ENCODE measurements around the gene NR2F1-AS1. TPM values are rescaled to one million over a fixed set of nuclear protein-coding genes. Genes with fewer than 3 reads are reported as not detected.

NR2F1-AS1 gene
- total RNA-seq, 1 experiment from 2014 or later, result 17.7 TPM

- no peak for DNase-seq (ENCODE audit: extremely low read depth, low read depth)
Observed at GRCh38 chr5:93578813-93579691, 2.0 kb downstream of the NR2F1-AS1 start.

GRCh38 chr5:93577854-93578812, 2.9 kb downstream of the NR2F1-AS1 start:
- DNase-seq (ENCODE audit: extremely low read depth, low read depth), result no peak

DNA sequence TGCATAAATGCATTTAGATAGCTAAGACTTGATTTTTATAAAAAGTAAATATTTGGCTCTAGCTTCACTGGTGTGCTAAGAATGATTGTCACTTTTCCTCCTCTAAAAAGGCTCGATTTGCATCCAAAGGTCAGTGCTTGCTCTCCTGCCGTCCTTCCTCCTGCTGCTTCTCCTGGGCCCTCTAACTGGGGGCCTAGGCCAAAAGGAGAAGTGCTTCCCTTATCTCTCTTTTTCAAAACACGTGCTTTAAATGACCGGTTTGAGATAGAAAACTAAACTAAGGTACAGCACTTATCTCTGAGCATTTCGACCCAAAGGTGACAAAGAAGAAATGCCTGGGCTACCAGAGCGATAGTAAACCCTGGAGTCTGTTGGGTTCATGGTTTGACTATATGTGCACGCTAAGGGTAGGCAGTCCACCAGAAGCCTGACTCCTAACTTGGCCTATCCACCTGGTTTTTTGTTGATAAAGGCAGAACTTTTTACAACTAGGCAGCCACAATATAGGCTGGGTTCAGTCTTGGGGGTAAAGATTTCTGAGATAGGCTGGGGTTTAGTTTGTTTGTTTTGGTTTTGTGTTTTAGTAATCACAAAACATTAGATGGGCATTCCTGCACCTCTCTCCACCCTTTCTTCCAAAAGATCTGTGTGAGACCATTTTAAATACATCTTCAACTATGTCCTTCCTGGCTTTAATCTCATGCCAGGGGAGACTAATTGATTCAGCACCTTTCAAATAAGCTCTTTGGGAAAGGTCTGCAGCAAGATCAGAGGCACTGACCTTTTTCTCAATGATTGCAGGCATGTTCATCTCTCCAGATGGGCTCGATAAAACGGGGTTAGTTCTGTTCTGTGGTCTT, 3.8 kb downstream of the NR2F1-AS1 start:
- no peak for DNase-seq (ENCODE audit: extremely low read depth, low read depth)

DNA sequence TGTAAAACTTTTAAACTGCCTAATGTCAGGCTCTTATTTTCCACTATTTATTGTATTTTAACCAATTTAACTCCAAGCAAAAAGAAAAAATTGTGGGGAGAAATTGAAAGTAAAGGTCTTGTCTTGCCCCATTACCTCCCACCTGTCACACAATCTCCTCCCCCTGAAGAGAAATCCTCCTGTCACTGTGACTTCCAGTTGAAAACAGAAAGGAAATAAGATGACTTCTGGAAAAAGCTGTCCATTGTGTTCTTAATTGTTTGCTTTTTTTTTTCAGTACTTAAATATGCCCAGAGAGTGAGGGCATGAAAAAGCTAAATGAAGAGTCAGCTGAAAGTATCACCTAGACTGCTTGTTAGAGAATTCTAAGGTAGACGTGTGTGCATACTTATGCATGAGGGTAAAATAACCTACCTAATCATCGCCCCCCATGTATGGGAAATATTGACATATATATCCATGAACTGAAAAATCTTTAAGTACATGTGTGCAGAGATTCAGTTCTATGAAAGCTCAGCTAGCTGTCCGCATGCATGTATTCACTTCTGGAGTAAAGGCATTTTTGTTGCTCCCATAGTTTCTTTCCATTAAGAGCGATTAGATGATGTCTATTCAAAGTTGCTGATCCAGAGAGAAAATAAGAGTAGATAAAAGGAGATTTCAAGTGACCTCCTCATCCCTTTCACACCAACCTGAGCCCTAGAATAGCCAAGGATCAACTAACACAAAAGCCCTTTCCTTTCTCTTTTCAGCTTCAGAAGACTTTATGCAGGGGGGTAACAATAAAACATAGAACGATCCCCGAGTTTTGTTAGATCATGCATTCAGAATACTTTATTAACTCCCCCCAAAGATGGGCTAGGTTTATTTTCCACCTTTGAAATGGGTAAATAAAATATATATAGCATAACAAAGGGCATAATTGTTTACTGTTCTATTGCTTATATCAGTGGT, 5.3 kb downstream of the NR2F1-AS1 start:
- no peak for DNase-seq (ENCODE audit: extremely low read depth, low read depth)

DNA sequence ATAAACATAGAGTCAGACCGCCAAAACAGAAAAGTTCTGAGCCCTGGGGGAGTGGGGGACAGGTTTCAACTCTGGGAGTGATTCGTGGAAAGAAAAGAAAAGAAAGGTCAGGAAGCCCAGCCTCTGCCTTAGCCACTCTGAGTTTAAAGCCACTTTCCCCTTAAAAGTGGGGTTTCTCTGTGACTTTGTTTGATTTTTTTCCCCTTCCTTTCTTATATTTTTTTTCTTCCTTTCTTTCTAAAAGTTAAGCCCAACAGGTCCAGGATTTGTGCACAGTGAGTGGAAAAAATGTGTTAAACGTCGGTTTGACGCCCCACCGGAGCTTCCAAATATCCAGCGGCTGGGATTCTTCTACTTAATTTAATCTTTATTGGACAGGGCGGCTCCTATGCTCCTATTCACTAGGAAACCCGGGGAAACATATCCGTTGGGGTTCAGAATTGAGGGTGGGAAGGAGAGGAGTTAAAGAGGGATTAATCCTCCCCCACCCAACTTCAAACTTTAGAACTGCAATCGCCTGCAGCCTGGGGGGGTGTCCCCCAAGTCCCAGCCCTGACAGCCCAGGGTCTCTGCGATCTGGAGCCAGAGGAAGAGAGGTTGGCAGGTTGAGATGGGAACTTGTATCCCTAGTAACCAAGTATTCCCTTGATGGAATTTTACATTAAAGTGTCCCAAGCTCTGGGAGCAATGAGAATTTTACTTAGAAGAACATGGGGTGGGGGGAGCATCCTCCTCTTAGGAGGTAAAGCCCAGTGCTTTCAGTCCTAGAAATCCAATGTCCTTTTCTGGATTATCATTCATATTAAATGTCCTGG, 6.3 kb downstream of the NR2F1-AS1 start:
- DNase-seq (ENCODE audit: extremely low read depth, low read depth), result no peak

GRCh38 chr5:93573354-93574351, 7.4 kb downstream of the NR2F1-AS1 start:
- DNase-seq (ENCODE audit: extremely low read depth, low read depth), result no peak

DNA sequence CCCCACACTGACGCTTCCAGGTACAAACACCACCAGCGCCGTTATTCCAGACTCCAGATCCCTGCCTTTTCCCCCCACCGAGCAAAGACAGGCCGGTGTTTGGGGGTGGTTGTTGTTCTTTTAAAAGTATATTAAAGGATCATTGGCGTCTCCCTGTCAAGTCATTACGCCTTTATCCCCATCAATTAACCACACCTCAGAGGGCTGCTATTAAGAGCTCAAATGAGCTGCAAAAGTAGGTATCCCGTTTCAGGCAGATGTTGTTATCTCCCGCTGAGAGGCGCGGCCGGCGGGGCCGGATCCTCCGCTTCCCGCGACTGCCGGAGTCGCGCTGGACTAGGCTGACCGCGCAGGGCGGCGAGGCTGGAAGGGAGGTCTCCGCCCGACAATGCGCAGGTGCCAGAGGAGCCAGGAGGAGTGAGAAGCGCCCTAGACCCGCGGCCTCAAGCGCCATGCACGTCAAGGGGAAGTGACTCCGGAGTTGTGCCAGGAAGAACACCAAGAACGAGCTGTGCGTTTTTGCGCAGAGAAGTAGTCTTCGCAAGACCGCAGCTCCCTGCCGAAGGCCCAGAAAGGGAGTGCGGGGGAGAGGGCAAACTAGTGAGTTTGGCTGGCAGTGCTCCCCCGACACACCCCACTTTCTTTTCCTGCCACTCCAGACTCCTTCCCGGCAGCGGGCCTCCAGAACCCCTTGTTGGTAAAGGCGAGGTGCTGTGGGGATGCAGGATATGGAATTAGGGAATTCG, 8.2 kb downstream of the NR2F1-AS1 start:
- DNase-seq (ENCODE audit: extremely low read depth, low read depth), result no peak

DNA sequence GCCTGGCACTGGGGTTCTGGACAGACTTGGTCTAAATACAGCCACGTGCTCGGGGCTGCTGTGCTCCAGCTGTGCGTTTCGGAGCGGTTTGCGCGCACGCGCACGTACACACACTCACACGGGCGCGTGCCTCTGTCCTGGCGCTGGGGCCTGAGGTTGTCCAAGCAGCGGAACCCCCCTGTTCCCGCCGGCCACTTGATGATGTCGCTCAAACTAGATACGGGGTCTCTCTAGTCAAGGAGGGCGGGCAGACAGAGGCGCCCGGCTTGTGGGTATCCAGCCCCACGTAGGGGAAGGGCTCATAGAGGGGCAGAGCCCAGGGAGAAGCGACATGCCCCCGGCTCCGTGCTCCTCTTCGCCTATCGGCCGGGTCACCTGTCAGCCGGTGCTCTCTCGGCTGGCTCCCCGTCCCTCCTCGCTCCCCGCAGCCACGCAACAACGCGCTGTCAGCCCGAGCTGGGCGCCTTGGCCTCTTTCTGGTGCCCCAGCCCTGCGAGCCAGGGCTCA, 8.9 kb downstream of the NR2F1-AS1 start:
- DNase-seq (ENCODE audit: extremely low read depth, low read depth), result no peak

DNA sequence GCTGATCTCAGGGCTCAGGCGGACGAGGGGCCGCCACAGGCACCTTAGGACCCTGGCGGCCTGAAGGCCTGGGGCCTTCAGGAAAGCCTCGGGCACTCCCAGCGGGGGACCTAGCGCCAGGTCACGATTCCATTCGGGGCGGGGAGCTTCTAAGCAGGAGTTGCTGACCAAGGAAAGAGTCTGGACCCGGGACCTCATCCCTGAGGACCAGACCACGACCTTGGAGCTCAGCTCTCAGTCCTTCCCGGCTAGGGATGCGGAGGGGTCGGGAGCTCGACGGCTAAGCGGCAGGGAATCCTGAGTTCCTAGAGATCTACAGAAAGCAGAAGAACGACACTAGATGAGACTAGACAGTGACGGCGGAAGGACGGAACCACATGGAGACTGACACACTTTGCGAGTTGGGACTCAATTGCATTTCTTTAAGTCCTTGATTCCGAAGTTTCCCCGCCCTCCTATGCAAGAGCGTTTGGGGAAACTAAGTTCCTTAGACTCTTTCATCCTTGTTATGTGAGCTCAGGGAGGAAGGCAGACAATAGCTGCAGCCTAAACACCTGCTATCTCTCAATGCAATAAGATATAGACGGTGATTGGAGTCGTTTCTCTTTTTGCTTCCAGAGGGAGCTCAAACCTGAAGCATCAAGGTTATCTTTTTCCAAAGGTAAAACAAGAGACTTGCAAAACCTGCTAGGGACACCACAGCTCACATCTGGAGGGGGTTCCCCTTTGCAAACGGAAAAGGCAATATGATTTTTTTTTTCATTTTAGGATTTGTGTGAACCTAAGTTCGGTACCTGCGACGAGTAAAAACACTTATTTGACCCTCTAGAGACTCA, 9.7 kb downstream of the NR2F1-AS1 start:
- DNase-seq (ENCODE audit: extremely low read depth, low read depth), result no peak

GRCh38 chr5:93570294-93571113, 10.5 kb downstream of the NR2F1-AS1 start:
- DNase-seq (ENCODE audit: extremely low read depth, low read depth), result no peak

DNA sequence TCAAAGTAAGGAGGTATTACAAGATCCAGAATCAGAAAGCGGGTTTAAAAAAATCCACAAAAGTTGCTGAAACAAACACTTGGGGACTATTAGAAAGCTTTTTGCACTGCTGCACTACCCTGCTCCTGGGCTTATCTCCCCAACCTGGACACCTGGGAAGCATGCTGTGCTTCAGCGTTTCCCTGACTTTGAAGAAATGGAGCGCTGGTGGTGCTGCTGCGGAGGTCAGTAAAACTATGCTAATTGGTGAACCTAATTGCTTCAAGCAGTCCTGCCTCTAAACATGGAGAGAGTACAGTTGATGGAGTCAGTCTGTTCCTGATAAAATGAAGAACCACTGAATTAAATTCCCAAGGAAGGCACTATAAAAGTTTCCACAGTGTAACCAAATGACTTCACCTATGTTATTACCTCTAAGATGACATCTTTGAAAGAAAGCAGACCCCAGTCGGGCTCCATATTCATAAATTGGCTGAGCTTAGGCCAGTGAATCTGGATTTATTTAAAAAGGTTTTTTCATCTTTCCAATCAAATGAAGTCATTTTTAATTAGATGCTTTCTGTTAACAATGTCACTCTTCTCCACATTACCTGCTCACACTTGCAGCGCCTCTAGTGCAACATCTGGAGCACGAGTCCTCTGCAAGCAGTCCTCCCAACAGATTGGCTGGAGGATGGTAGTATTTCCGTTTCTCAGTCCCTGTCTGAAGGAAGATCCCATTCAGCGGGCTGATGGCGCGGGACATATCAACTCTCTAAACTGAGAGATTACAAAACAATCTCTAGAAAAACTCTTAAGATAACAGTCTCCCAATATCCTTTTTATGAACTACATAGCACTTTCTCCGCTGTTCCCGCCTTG, 11.5 kb downstream of the NR2F1-AS1 start:
- no peak for DNase-seq (ENCODE audit: extremely low read depth, low read depth)

- no peak for DNase-seq (ENCODE audit: extremely low read depth, low read depth)
Observed at GRCh38 chr5:93567424-93567823, 13.6 kb downstream of the NR2F1-AS1 start.

- DNase-seq (ENCODE audit: extremely low read depth, low read depth), result no peak
Observed at GRCh38 chr5:93566091-93566490, 14.9 kb downstream of the NR2F1-AS1 start.
